OCI-LY1 (cell line): ENCODE results near the gene FBXL15.

Experiments used
- EZH2 ChIP-seq: fragments of 200-600 bp; sonication (generic), shearing (Covaris generic); IDR thresholded peaks from 2 replicates; pipeline ENCODE4 v1.8.0; 2017; ENCODE audit warnings: borderline replicate concordance, mixed run types, mild to moderate bottlenecking, antibody characterized with exemption, low read length, moderate library complexity, mixed read lengths
- TF ChIP-seq, protein P1 (sequence below): fragments of 200-600 bp; sonication (generic), shearing (Covaris generic); IDR thresholded peaks from 2 replicates; pipeline ENCODE4 v1.5.1; 2017; ENCODE audit warnings: mild to moderate bottlenecking, antibody characterized with exemption, low read length, moderate library complexity, mixed read lengths

DNA sequence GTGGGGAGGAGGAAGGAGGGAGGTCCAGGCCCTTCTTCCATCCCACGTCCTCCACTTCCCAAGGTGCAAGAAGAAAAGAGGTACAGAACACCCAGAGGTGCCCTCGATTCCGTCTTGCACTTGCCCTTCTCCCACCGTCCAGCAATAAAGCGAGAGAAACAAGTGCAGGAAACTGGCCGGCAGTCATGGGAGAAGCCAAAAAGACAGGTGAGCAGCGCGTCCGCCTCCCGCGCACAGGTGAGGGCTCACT, 29.4 kb downstream of the FBXL15 start:
- TF ChIP-seq, protein P1, sequence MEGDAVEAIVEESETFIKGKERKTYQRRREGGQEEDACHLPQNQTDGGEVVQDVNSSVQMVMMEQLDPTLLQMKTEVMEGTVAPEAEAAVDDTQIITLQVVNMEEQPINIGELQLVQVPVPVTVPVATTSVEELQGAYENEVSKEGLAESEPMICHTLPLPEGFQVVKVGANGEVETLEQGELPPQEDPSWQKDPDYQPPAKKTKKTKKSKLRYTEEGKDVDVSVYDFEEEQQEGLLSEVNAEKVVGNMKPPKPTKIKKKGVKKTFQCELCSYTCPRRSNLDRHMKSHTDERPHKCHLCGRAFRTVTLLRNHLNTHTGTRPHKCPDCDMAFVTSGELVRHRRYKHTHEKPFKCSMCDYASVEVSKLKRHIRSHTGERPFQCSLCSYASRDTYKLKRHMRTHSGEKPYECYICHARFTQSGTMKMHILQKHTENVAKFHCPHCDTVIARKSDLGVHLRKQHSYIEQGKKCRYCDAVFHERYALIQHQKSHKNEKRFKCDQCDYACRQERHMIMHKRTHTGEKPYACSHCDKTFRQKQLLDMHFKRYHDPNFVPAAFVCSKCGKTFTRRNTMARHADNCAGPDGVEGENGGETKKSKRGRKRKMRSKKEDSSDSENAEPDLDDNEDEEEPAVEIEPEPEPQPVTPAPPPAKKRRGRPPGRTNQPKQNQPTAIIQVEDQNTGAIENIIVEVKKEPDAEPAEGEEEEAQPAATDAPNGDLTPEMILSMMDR = no peak
- TF ChIP-seq EZH2 = no peak
